H54 (cell line): Measurements from ENCODE around the gene ARHGAP10.
"Not testable (repeated sequence)": the region's sequence is repeated elsewhere in the genome, so short reads cannot be mapped to it uniquely, and the experiment has no call there.

Experiments
- DNase-seq: peaks from one replicate; pipeline ENCODE4 v3.0.0; 2011; ENCODE audit warnings: low spot score, mixed read lengths; ENCODE audit not compliant: insufficient read length
- FAIRE-seq: peaks from 3 replicates; lab custom pipeline; 2011; peaks lifted over from hg19 to GRCh38; lab: Jason Lieb, UNC
- POLR2A ChIP-seq: IDR thresholded peaks from 2 replicates; pipeline ENCODE4 v1.6.1; 2011; ENCODE audit warnings: low read depth, mild to moderate bottlenecking, low read length

Gene ARHGAP10

GRCh38 chr4:148081745-148082144 is 349.9 kb downstream of the ARHGAP10 start:
- DNase-seq (no peak), FAIRE-seq (no peak)
- TF ChIP-seq POLR2A: no peak

DNA sequence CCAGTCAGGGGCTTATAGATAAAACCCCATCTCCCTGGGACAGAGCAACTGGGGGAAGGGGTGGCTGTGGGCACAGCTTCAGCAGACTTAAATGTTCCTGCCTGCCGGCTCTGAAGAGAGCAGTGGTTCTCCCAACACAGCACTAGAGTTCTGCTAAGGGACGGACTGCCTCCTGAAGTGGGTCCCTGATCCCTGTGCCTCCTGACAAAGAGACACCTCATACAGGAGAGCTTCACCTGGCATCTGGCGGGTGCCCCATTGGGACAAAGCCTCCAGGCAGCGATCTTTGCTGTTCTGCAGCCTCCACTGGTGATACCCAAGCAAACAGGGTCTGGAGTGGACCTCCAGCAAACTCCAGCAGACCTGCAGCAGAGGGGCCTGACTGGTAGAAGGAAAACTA is 351.2 kb downstream of the ARHGAP10 start:
- not testable (repeated sequence) for FAIRE-seq, DNase-seq

DNA sequence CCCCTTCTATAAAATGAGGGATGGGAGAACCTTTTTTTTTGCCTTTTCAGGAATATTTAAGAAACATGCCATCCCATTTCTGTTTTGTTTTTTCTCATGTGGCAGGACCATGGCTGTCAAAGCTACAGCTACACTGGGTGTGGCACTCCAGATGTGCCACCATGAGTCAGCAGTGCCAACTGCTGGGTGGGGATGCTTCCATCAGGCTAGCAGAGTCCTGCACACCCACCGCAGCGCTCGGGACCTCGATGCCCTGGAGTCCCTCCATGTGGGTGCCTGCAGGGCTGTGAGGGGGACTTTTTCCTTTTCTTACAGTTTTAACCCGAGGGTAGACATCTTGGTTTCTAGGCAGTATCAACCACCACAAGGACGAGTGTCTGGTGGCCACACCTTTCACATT is 357.7 kb downstream of the ARHGAP10 start:
- no peak for DNase-seq
- TF ChIP-seq POLR2A: no peak
- no peak for FAIRE-seq

DNA sequence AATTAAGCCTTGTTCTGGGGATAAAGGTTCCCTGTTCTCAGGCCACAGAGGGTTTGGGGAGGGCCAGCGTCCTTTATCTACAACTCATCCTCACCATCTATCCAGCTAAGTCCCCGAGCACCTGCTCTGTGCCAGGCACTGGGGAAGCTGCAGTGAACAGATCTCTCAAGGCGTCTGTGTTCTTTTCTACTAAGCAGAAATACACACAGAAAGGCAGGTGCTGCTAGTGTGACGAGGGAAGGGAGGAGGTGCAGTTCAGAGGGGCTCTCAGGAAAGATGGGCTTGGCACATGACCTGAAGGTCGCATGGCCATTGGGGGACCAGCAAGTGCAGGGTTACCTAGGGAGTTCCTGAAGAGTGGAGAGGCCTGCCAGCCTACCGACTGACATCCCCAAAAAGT is 358.1 kb downstream of the ARHGAP10 start:
- FAIRE-seq (no peak), DNase-seq (no peak)
- TF ChIP-seq POLR2A: no peak

- FAIRE-seq (no peak), DNase-seq (no peak)
- TF ChIP-seq POLR2A: no peak
Measured at GRCh38 chr4:148090503-148091476, 358.9 kb downstream of the ARHGAP10 start.

- no peak for FAIRE-seq
- DNase-seq: no peak
- no peak for TF ChIP-seq POLR2A
Measured at GRCh38 chr4:148091896-148092295, 360.0 kb downstream of the ARHGAP10 start.

- no peak for DNase-seq
- FAIRE-seq: no peak
- TF ChIP-seq POLR2A: no peak
Measured at GRCh38 chr4:148092316-148093014, 360.6 kb downstream of the ARHGAP10 start.

- no peak for TF ChIP-seq POLR2A
- FAIRE-seq: no peak
- no peak for DNase-seq
Measured at GRCh38 chr4:148093065-148093464, 361.2 kb downstream of the ARHGAP10 start.

DNA sequence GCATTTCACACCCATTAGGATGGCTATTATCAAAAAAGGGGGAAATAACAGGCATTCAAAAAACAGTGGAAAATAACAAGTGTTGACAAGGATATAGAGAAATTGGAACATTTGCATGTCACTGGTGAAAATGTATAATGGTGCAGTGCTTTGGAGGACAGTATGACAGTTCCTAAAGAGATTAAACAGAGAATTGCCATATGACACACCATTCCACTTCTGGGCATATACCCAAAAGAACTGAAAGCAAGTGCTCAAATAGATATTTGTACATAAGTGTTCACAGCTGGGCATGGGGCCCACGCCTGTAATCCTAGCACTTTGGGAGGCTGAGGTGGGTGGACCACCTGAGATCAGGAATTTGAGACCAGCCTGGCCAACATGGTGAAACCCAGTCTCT is 362.3 kb downstream of the ARHGAP10 start:
- TF ChIP-seq POLR2A: no peak
- FAIRE-seq (no peak), DNase-seq (no peak)

- TF ChIP-seq POLR2A: no peak
- DNase-seq: no peak
- FAIRE-seq: no peak
Measured at GRCh38 chr4:148095346-148095923, 363.5 kb downstream of the ARHGAP10 start.

- no peak for FAIRE-seq
- TF ChIP-seq POLR2A: no peak
Measured at GRCh38 chr4:148097801-148098200, 365.9 kb downstream of the ARHGAP10 start.

DNA sequence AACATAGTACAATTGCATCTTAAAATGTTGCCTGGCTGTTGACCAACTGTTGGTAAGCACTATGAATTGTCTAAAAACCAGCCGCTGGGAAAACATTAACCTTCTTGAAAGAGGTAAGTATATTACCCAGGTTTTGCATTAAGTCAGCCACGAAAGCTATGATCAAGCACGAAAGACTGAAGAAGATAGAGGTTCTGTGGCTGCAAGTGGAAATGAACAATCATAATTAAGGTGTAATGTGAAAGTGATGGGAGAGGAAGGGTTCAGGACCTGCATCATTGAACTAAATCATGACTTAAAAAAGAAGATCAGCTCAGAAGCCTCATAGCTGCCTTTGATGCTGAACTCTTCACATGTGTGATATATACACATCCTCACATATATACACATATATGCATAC is 369.3 kb downstream of the ARHGAP10 start:
- TF ChIP-seq POLR2A: no peak
- no peak for FAIRE-seq
- DNase-seq: no peak

More at GRCh38 chr4:148097801-148098200, 365.9 kb downstream of the ARHGAP10 start:
- DNase-seq: no peak

DNA sequence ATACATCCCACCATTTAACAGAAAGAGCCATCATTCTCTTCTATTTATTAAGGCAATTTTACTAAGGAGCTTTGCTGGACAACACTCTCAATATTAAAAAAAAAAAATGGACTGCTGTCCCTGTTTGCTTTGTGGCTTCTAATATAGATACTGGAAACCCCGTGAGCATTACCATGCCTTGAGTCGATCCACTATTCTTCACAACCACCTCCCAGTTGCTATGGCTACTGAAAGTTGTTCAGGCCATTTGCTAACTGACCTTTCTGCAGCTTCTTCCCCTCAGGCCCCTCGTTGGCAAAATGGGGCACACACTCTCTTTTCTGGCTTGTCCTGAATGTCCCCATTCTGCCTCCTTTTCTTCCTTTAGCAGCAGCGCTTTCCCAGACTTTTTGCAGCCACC is 369.9 kb downstream of the ARHGAP10 start:
- FAIRE-seq (no peak), DNase-seq (no peak)
- TF ChIP-seq POLR2A: no peak

- FAIRE-seq (no peak), DNase-seq (no peak)
- TF ChIP-seq POLR2A: no peak
Measured at GRCh38 chr4:148103597-148104355, 371.9 kb downstream of the ARHGAP10 start.
